GM21515 (cell line): ENCODE results near the gene B4GALT3.

Experiments used
- ATAC-seq: cut with Tn5 transposase; IDR thresholded peaks from one replicate; pipeline ENCODE4 v1.9.1; 2021; ENCODE audit not compliant: unreplicated experiment

The B4GALT3 gene

DNA sequence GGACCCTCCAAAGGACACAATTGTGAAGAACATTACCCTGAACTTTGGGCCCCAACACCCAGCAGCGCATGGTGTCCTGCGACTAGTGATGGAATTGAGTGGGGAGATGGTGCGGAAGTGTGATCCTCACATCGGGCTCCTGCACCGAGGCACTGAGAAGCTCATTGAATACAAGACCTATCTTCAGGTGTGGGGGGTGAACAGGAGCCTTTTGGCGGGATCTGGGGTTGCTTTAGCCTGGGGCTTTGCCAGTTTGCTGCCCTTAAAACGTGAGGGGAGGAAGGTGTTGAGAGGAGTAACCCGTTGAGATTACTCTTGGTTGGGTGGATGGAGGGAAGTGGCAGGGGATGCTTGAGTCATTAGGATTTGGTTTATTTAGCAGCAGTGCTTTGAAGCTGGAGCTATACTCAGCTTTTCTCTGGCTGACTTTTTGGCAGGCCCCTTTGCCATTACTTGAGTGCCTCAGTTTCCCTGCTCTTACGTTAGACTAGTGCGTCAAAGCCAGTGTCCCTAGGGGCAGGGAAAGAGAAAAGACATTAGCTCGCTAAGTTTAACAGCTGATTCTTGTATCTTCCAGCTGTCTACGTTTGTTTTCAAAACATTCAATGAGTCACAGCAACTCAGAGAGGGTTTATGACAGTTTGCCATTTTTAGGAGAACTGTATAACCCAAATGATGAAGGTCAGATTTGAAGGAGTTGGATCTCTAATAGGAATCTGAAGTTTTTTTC lies 29.3 kb upstream of the B4GALT3 start:
- ATAC-seq = no peak

DNA sequence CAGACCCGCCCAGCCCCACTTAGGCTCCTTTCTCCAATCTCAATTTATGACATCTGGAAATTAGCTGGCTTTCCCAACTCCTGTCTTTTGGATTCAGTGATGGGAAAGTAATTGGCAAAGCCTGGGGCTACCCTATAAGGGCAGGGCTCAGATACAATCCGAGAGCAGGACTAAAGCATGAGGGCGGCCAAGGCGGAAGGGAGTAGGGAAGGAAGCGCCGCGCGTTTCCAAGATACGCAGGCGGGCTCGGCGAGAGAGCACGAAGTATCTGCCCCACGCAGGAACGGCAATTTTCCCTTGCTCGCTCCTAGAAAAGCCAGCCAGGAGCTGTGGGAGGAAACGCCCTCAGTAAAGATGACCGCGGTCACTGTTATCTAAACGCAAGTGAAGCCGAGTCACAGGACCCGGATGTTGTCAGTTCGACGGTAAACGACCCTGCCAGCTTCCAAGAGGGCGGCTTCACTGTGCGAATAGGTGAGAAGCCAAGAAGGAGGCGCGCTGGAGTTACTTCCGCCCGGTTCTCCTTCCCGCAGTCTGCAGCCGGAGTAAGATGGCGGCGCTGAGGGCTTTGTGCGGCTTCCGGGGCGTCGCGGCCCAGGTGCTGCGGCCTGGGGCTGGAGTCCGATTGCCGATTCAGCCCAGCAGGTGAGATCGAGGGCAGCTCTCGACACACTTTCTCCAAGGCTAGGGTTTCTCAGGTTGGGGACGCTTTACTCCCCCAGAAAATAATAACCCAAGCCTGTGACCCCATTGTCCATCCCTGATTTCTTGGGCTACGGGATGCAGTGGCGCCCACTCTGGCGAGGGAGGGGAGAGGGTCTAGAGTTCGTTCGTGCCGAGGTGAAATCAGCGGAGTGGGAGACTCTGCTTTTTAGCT lies 24.8 kb upstream of the B4GALT3 start, which contains the start of gene NDUFS2:
Gene NDUFS2, plus strand, starts transcription at position 532 of the 877 bp plus-strand sequence. Its CDS starts 19 bp downstream, at position 551.
- peak; percentile 95 for ATAC-seq

DNA sequence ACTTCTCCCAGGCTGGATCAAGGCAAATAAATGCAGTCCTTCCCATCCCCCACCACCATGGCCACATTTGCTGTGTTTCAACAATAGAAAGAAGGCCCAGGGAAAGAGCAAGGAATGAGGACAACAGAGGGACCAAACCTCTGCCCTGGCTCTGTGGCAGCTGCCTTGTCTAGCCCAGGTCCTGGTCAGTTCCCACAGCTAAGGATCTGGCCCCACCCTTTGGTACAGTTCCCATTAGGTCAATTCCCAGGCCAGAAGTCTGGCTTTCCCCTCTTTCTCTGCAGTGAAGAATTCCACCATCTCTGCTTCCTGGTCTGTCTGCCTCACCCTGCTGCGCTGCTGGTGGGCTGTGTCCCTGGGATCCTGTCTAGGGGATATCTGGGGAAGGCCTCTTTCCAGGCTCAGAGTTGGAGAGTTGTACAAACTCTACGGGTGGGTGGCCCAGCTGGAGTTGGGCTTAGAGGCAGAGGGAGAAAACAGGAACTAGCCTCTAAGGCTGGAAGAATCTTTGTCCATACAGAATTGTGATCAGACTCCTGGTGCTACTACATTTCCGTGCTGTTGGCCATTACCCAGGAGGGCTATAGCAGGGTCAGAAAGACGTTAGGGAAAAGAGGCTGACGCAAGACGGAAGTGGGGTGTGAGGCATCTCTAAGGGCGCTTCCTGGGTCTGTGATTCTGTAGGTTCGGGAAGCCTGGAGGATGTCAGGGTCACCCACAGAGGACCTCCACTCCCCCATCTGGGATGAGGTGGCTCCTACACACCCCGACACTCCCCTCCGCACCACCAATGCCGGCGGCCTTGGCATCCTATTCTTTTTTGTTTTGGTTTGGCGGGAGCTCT lies 23.9 kb upstream of the B4GALT3 start:
- ATAC-seq = no peak

DNA sequence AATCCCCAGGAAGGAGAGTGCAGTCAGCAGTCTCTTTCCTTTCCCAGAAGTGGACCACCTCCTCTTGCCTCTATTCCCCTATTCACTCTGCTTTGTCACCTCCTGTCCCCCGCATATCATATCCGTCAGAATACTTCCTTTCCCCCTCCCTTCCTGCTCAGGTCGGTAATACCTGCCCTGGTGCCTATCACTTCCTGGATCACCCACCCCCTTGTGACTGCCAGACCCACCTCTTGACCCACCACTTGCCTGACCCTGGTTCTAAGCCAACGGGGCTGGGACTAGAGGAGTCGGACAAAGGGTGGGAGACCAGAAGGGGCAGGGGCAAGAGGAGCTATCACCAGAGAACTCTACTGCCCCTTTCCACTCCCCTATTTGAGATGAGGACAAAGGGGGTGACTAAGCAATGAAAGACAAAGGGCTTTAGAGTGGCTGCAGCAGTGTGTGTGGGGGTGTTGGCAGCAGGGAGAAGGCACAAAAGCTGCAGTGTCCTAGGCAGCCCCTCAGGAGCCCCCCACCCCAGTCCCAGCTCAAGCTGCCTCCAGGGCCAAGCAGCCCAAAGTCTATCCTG lies 23.2 kb upstream of the B4GALT3 start:
- no peak for ATAC-seq

DNA sequence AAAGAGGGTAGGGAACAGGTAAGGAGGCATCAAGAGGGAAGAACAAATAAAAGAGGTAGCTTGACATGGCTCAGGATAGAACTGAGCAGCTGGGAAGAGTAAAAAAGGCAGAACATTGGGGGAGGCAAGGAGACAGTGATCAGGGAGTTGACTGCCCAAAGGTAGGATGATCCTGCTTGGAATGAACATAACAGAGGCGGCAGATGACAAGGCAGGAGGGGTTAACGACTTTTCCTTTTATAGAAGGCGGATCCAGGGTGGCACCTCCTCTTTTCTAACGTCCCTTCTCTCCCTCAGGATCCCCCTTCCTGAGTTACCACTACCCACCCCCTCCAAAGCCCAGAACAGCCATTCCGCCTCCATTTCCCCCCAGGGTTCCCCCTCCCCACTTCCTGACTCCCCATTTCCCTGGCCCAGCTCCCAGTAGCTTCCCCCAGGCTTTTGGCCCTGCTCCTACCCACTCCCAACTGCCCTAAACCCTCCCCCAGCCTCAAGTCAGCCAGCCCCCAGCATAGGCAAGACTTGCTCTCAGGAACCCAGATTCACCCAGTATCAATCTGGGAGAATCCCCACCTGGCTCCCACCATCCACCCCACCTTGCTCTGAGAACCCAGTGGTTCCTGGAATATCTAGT lies 22.3 kb upstream of the B4GALT3 start:
- no peak for ATAC-seq

DNA sequence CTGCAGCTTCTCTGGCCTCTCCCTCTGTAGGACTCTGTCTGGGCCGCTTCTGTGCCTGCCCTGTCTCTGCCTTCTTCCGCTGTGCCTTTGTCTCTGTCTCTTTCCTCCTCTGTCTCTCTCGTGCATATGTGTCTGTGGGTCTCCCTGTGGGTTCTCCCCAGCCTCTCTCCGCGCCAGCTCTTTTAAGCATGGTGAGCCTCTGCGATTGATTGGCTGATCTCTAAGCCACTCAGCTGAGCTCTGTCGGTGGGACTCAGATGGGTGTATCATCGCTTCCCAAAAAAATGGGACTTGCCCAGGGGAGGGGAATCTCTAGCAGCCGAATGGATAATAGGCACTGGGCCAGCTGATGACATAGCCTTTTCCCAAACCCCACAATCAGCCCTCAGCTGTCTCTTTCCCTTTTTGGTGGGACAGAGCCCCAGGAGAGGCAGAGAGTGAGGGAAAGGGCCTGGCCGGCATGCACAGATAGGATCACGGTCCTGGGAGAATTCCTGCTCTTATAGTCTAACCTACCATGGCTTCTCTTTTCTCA lies 21.7 kb upstream of the B4GALT3 start, which contains the start of gene ADAMTS4:
Gene ADAMTS4, minus strand, starts transcription at position 158 of the 535 bp plus-strand sequence. CDS start 427 bp downstream, outside the sequence.
- no peak for ATAC-seq

DNA sequence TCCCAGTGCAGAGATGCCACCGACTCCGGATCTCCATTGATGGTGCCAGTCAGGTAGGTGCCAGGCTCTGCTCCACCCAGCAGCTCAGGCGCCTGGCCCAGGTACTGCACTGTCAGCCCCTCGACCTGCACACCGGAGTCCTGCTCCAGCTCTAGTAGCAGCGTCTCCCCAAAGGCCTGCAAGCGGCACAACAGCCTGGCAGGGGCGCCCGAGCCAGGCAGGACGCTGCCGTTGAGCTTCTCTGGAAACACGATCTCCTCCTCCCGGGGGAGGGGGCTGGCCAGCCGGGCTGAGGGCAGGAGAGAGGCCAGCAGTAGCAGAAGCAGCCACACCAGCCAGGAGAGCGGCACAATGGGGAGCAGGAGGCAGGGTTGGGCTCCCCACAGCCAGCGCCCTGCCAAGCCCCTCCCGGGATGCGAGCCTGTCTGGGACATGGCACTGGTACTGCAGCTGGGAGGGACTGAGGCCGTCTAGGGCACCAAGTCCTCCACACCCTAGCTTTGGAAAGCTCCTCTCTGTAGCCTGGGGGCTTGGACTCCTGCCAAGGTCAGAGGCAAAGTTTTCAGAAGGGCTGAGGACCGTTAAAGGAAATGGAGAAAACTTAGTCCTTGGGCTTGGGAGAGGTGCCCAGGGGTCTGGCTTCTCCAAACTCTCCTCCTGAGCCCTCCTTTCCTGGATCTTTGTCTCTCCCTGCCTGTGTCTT lies 21.0 kb upstream of the B4GALT3 start:
- ATAC-seq = no peak

DNA sequence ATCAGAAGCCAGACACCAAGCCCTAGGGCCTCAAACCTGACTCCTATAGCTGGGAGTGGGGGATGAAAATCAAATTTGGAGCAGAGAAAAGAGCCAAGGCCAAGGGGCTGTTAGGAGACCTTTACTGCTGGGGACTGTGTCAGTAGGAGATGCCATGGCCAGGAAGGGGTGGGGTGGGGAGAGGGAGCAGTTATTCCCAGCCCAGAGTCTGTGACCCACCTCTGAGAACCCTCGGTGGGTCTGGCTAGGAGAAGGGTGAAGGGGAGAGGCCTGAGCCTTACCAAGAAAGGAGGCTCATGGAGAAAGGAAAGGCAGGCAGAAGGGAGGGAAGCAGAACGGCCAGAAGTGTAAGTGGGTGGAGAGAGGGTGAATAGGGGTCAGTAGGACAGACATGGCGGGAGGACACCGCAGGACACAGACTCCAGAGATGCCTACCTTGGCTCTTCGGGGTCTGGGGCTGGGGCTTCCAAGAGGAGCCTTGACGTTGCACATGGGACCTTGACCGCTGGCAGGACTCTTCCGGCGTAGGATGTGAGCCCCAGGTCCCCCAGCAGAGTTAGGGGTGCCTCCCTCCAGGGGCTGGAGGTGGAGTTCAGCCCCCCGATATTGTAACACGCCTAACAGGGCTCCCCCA lies 20.4 kb upstream of the B4GALT3 start:
- no peak for ATAC-seq

DNA sequence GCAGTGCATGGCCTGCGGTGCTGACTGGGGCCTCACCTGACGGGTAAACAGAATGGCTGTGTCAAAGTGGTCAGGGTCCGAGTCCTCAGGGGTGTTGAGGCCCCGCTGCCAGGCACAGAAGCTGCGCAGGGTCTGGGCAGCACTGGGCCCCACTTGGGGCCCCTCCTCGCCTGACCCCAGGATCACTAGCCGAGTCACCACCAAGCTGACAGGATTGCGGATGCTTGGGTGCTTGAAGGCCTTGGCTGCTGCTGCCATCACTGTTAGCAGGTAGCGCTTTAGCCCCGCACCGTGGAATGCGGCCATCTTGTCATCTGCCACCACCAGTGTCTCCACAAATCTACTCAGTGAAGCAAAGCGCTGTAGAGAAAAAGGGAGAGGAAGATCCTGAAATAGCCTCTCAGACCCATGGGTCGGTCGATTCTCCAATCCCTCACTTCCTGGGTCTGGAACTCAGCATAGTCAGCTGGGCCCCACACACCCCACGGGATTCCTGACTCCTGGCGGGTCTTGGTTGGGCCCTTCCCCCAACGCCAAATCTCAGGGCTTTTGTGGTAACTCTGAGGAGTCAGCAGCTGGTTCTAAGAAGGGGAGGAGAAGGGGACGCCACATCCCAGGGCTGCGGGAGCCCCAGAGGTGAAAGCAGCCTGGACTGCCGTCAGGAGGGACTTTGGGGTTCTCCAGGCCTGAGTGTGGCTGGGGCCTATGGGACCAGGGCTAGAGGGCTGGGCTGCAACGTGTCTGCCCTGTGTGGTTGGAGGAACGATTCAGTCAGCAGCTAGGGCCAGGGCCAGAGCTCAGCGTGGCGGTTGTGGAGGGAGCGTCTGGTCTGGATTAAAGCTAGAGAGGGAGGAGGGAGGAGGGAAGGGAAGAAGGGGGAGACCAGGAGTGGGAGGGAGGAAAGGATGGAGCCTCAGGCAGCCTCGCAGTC lies 19.5 kb upstream of the B4GALT3 start:
- ATAC-seq = no peak

DNA sequence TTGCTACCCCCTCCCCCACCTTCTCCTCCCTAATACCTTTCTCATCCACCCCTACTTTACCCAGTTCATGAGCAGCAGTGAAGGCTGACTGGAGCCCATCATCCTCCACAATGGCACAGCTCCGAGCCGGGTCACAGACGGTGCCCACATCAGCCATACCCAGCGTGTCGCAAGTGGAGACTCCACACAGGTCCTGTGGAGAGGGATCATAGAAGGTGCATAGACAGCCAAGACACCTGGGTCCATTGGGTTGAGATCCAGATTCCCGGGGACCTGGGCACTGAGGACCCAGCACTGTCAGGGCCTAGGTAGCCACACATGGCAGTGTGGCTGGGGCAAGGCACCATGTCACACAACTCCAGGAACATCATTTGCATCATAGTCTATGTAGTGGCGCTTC lies 18.8 kb upstream of the B4GALT3 start:
- ATAC-seq = no peak

DNA sequence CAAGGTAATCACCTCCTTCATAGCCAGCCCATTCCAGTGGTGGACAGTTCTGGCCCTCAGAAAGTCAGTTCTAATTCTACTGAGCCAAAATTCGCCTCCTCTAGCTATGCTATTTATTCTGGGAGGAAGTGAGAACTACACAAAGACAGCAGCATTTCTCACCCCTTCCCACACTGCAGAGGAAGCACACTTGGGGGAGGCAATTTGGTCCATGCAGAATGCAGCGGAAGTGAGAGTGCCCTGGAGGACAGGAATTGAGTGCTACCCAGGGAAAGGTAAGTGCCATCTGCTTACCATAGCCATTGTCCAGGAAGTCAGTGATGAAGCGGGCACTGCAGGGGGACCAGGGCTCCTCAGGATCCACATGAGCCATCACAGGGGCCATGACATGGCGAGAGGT lies 17.9 kb upstream of the B4GALT3 start:
- ATAC-seq = peak; percentile 57

DNA sequence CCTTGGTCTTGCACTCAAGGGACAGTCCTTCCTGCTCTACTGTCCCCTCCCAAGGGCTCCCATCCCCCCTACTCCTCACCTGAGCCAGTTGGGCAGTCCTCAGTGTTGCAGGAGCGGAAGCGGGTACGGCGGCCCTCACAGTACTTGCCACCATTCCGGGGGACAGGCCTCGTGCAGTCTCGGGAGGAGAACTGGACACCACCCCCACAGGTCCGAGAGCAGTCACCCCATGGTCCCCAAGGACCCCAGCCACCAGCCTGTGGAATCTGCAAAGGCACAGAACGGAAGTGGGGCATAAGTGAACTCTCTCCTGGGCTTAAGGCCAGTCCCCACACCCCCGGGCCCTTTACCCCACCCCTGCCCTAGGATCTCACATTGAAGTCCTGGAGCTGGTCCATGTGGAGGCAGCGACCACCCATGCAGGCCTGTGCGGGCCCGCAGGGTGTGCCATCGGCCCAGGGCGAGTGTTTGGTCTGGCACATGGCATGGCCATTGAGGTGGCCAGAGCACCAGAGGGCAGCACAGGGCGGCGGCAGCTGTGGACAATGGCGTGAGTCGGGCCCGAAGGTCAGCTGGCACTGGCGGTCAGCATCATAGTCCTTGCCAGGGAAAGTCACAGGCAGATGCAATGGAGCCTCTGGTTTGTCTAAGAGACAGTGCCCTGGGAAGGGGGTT lies 16.4 kb upstream of the B4GALT3 start:
- ATAC-seq = no peak

DNA sequence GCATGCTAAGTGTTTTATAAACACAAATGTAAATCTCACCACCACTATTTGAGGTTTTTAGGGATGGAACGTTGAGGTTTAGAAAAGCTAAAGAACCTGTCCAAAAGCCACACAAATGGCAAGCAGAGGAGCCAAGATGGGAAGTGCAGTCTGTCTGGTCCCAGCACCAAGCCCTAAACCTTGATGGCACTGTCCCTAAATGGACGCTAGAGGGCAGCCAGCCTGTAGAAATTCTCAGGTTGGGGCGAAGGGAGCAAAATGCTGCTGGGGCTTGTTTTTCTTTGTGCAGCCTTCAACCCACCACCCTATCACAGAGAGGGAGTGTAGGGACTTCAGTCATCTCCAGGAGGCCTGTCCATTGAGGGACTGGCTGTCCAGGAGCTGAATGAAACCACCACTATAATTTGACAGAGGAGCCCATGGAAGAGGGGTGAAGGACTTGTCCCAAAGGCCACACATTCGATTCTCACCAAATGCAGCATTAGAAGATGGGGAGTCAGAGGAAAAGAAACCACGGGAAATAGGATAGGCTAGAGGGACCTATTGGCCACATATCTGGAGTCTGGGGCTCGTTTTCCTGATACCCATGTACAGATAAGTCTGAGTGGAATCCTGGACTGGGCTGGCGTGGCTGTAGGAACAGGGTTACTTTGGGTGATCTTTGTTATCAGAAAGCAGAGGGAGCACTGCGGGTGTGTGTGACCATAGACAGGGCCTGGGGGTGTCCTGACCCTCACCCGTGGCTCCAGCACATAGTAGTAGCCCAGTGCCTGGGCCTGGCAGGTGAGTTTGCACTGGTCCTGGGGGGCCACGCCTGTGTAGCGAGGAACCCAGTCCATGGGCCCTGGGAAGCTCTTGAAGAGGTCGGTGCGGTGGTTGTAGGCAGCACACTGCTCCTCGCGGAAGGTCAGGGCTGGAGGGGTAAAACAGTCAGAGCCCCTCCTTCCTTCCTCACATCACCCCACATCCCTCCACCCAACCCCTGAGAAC lies 15.5 kb upstream of the B4GALT3 start:
- no peak for ATAC-seq

DNA sequence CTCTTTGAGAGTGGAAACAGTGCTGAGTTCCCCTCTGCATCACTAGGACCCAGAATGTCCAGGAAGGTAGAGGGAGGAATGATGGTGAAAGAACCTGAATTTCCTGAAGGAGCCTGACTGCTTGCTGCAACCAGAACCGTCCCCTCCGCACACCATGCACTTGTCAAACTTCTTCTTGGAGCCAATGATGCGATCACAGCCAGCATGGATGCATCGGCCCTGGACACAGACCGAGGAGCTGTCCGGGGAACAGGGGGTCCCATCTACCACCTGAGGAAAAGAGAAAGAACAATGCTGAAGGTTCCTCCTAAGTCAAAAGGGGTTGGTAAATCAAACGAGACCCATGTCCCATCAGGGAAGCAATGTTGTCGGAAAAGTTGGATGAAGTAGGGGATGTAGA lies 14.7 kb upstream of the B4GALT3 start:
- no peak for ATAC-seq

DNA sequence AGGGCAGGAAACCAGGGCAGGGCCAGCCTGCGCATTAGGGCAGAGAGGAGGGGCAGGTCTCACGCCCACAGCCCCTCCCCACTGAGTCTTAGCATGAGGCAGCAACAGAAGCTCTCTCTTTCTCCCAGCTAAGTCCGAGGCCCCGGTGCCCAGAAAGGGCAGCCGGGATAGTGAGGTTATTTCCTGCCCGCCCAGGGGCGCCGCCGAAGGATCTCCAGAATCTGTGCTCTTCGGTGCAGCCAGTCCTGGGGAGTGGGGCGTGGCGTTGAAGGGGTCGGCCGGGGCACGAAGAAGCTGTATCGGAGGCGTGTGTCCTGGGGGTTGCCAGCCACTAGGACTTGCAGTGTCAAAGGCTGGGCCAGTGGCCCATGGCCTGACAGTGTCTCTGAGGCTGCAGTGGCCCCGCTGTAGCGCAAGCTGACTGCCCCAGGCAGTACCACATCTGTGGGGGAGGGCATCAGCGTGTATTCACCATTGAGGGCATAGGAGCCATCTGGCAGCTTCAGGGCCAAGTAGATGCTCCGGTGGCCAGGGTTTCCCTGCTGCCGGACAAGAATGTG lies 13.7 kb upstream of the B4GALT3 start:
- ATAC-seq = no peak

DNA sequence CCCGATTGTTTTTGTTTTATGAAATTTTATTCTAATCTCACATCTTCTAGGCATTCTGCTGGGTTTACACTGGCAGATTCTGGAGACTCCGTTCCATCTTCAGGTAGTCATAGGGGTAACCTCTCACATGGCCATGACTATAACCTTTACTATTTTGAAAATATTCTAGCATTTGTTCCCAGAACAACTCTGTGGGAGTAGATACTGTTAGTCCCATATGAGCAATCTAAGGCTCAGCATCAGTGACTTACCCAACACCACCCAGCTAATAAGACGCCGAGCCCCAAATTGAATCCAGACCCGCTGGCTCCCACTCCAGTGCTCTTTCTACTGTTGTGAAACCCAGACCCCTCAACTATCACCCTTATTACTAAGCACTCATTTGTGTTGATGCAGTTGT lies 11.7 kb upstream of the B4GALT3 start:
- ATAC-seq = no peak
